HEK293T (cell line): ENCODE data around the gene COPZ1.

Experiments used
- CTCF ChIA-PET: fragments of 350-600 bp; formaldehyde crosslinking; extraction: SDS; loops from one replicate; lab custom pipeline; 2021; ENCODE audit warnings: antibody characterized with exemption, inconsistent platforms; lab: Yijun Ruan, JAX
- POLR2A ChIA-PET: fragments of 350-600 bp; formaldehyde crosslinking; extraction: SDS; loops from one replicate; lab custom pipeline; 2020; ENCODE audit warnings: antibody characterized with exemption, inconsistent platforms; lab: Yijun Ruan, JAX
- DNase-seq: peaks from one replicate; pipeline ENCODE4 v3.0.0; 2012; ENCODE audit warnings: mixed read lengths; ENCODE audit errors: extremely low spot score
- ARNT ChIP-seq: fragments of 450-650 bp; IDR thresholded peaks from 2 replicates; pipeline ENCODE4 v1.6.1; 2017; ENCODE audit warnings: mild to moderate bottlenecking
- BHLHE40 ChIP-seq: fragments of 450-650 bp; IDR thresholded peaks from 2 replicates; pipeline ENCODE4 v1.6.1; 2016; ENCODE audit warnings: mild to moderate bottlenecking, moderate library complexity, borderline replicate concordance
- CTBP1 ChIP-seq: fragments of 450-650 bp; IDR thresholded peaks from 2 replicates; pipeline ENCODE4 v1.6.1; 2016; ENCODE audit warnings: borderline replicate concordance
- ELF4 ChIP-seq: fragments of 450-650 bp; IDR thresholded peaks from 2 replicates; pipeline ENCODE4 v1.6.1; 2017; ENCODE audit warnings: antibody characterized with exemption
- FOXA1 ChIP-seq: fragments of 450-650 bp; IDR thresholded peaks from 2 replicates; pipeline ENCODE4 v1.6.1; 2016; ENCODE audit warnings: mild to moderate bottlenecking
- FOXK2 ChIP-seq: fragments of 450-650 bp; IDR thresholded peaks from 2 replicates; pipeline ENCODE4 v1.6.1; 2016; ENCODE audit warnings: mild to moderate bottlenecking
- FOXM1 ChIP-seq: fragments of 450-650 bp; IDR thresholded peaks from 2 replicates; pipeline ENCODE4 v1.6.1; 2017; ENCODE audit warnings: mild to moderate bottlenecking, borderline replicate concordance
- HDGF ChIP-seq: fragments of 450-650 bp; IDR thresholded peaks from 2 replicates; pipeline ENCODE4 v1.6.1; 2017; ENCODE audit warnings: antibody characterized with exemption, borderline replicate concordance
- L3MBTL2 ChIP-seq: fragments of 450-650 bp; conservative IDR thresholded peaks from 2 replicates; pipeline ENCODE4 v1.6.1; 2016; ENCODE audit warnings: mild to moderate bottlenecking
- LEF1 ChIP-seq: fragments of 450-650 bp; IDR thresholded peaks from 2 replicates; pipeline ENCODE4 v1.6.1; 2017; ENCODE audit warnings: mild to moderate bottlenecking, borderline replicate concordance
- NFRKB ChIP-seq: fragments of 450-650 bp; IDR thresholded peaks from 2 replicates; pipeline ENCODE4 v1.6.1; 2016; ENCODE audit warnings: mild to moderate bottlenecking, moderate library complexity
- PKNOX1 ChIP-seq: fragments of 450-650 bp; IDR thresholded peaks from 2 replicates; pipeline ENCODE4 v1.6.1; 2016
- SP1 ChIP-seq: fragments of 450-650 bp; IDR thresholded peaks from 2 replicates; pipeline ENCODE4 v1.6.1; 2017
- SUZ12 ChIP-seq: fragments of 450-650 bp; IDR thresholded peaks from 2 replicates; pipeline ENCODE4 v1.6.1; 2016; ENCODE audit warnings: mild to moderate bottlenecking
- TARDBP ChIP-seq: fragments of 450-650 bp; IDR thresholded peaks from 2 replicates; pipeline ENCODE4 v1.6.1; 2016
- ZNF384 ChIP-seq: fragments of 450-650 bp; IDR thresholded peaks from 2 replicates; pipeline ENCODE4 v1.6.1; 2016

Gene COPZ1

DNA sequence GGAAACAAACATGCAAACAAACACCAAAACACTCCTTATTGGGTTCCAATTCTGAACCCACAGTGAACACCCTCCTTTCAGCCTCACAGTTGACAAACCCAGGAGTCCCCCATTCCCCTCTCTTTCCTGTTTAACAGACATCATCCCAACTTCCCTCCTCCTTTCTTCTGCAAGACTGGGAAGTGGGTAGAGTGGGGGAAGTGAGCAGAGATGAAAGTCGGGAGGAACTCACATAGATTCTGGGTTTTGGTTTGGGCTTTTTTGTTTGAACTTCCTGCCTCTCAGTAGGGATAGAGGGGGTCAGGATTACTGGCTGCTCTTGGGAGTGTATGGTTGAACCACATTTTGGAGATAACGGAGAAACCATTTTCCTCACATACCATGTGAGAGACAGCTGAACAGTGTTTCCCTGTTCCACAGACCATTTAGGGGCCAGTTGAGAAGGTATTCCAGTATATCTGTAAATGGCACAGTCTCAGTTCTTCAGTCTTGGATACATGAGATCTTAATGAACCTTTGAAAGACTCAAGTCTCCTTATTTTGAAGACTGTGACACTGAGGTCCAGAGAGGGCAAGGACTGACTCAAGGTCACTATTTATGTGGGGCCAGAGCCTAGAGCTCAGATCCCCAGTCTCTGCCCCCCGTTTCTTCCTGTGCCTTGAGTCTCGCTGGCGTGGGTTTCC is 43.2 kb downstream of the COPZ1 start:
- no peak for DNase-seq
- ChIA-PET POLR2A (interaction anchor here (1.4 kb wide), 1 partner anchor 88 kb away, joined by 3 read pairs; the partner anchor contains the start of gene HNRNPA1), CTCF (interaction anchor here (0.6 to 1.5 kb wide), 10 partner anchors 9 to 77 kb away, joined by 3 to 16 read pairs (median 4); partner anchors contain the start of gene COPZ1)
- TF ChIP-seq NFRKB (no peak), ZNF384 (no peak), FOXK2 (no peak), L3MBTL2 (no peak), FOXA1 (no peak), FOXM1 (no peak), CTBP1 (no peak), SUZ12 (no peak), LEF1 (no peak), BHLHE40 (no peak), PKNOX1 (no peak), SP1 (no peak), ELF4 (no peak)

DNA sequence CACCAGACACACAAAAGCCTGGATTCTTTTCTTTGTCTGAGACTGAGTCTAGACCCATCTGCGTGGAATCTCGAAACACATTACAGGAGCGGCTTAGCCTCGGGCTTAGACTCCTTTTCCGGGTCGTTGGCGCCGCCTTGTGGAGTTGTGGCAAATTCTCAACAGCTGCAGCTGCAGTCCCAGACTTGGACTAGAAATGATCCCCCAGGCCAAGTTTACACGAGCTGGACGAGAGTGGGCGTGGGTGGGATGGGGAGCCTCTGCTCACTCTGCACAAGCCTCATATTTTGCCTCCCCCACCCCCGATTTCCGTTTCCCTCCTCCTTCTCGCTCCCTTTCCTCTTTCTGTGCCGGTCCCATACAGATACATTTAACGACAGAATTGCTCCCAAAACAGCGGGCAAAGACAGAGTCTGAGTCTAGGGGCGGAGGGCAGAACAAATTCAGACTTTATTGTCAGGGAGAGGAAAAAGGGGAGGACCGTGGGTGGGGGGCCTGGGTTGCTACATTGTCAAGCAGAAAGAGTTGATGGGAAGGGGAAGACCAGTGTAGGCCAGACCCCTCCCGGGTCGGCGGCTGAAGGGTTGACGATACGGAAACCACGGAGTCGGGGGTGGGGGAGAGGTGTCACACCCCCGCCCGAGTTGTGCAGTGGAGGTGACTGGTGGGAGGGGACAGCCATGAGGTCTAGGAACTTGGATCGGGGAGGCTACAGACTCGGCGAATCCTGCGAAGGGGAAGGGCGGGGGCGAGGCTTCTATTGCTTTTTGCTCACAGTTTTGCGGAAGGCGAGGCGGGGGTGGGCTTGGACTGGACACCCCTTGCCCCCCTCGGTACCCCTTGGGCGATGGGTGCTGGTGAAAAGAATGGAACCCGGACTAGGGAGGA is 44.0 kb downstream of the COPZ1 start:
- no peak for TF ChIP-seq L3MBTL2
- no peak for TF ChIP-seq FOXM1
- no peak for TF ChIP-seq ELF4
- no peak for TF ChIP-seq LEF1
- no peak for TF ChIP-seq SUZ12
- TF ChIP-seq FOXK2 = no peak
- TF ChIP-seq NFRKB = no peak
- TF ChIP-seq HDGF = no peak
- peak; percentile 76 for DNase-seq
- ChIA-PET CTCF (interaction anchor here (0.6 to 1.5 kb wide), 11 partner anchors 9 to 78 kb away, joined by 3 to 16 read pairs (median 4); partner anchors contain the start of gene COPZ1), POLR2A (interaction anchor here (1.4 kb wide), 1 partner anchor 89 kb away, joined by 3 read pairs; the partner anchor contains the start of gene HNRNPA1)

DNA sequence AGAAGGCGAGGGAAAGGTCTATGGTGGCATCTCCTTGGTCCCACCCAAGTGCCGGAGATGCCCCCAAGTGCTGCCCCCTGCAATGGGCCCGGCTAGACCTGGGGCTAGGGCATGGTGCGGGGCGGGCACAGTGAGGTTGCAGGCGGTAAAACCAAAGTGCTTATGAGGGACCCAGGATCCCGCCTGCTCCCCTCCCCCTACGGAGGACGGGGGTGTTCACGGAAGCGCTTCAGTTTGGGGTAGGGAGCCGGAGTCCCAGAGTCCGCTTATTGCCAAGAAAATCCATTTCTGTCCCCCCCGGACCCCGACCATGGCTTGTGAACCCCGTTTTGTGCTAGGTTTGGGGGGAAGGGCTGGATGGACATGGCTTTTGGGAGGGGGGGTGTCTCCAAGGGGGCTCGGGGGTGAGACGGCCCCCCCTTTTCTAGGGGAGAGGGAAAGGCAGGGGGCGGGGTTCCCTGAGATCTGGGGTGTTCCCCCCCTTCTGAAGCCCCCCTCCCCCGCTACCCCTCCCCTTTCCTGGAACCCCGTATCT is 44.7 kb downstream of the COPZ1 start:
- DNase-seq = no peak
- ChIA-PET POLR2A (interaction anchor here (0.6 to 1.0 kb wide), 2 partner anchors 10 to 30 kb away, joined by 3 to 4 read pairs; no protein-coding TSS in a partner anchor), CTCF (interaction anchor here (0.9 to 1.8 kb wide), 7 partner anchors 10 to 363 kb away, joined by 3 to 38 read pairs (median 4); no protein-coding TSS in a partner anchor)
- TF ChIP-seq ARNT = no peak
- no peak for TF ChIP-seq PKNOX1
- no peak for TF ChIP-seq LEF1
- TF ChIP-seq HDGF = no peak
- no peak for TF ChIP-seq NFRKB
- no peak for TF ChIP-seq BHLHE40
- no peak for TF ChIP-seq L3MBTL2
- TF ChIP-seq SUZ12 = no peak
- no peak for TF ChIP-seq FOXM1
- no peak for TF ChIP-seq ELF4
- TF ChIP-seq TARDBP = no peak

- no peak for TF ChIP-seq ARNT
- no peak for TF ChIP-seq FOXA1
- no peak for TF ChIP-seq LEF1
- TF ChIP-seq ELF4 = no peak
- no peak for TF ChIP-seq TARDBP
- no peak; the same call in 1 of the 2 replicates for TF ChIP-seq L3MBTL2
- TF ChIP-seq NFRKB = no peak
- TF ChIP-seq CTBP1 = no peak
- peak; percentile 85 for DNase-seq
- ChIA-PET CTCF (interaction anchor here (0.6 to 1.8 kb wide), 9 partner anchors 10 to 364 kb away, joined by 3 to 38 read pairs (median 4); partner anchors contain the start of genes CBX5, HNRNPA1 and ZNF385A), POLR2A (interaction anchor here (0.6 to 1.0 kb wide), 2 partner anchors 9 to 29 kb away, joined by 3 to 4 read pairs; no protein-coding TSS in a partner anchor)
Measured at GRCh38 chr12:54370171-54370730, 45.3 kb downstream of the COPZ1 start.

DNA sequence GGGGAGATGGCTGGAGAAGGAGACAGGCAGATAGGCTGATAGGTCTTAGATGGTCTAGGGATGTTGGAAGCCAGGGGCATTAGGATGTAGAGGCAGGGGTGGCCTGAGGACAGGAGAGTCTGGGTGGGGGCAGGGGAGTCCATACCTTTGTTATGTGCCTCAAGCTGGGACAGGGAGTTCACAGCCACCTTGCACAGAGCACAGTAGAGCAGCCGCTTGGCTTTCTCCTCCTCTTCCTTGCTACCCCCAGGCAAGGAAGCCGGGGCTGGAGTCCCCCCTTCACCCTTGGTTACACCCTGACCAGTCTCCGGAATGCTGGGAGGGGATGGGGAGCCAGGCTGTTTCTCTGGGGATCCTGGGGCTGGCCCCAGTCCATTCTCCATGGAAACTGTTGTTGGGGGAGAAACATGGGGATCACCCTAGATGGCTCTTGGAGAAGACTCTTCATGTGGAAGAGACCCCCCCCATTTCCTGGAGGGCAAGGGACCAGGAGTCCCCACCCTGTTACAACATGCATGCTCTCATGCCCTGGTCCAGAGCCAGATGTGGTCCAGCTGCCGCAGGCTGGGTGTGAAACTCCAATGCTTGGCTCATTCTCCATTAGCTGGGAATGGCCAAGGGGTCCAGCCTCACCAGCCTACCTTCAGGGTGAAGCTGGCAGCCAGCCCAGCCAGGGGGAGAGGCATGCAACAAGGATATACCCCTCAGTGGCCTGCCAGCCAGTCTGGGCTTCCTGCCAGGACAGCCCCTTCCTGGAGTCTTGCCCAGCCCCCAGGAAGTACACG is 46.6 kb downstream of the COPZ1 start:
- CTCF ChIA-PET = interaction anchor here (0.8 to 1.8 kb wide), 6 partner anchors 8 to 155 kb away, joined by 3 to 38 read pairs (median 4); partner anchors contain the start of gene ZNF385A
- POLR2A ChIA-PET = interaction anchor here (0.9 kb wide), 1 partner anchor 91 kb away, joined by 3 read pairs; the partner anchor contains the start of gene HNRNPA1
- DNase-seq = no peak
- no peak for TF ChIP-seq SP1
- no peak for TF ChIP-seq FOXA1
- no peak for TF ChIP-seq BHLHE40
- no peak for TF ChIP-seq PKNOX1
- TF ChIP-seq SUZ12 = no peak
- no peak for TF ChIP-seq L3MBTL2
- TF ChIP-seq TARDBP = no peak
- no peak for TF ChIP-seq CTBP1
- no peak for TF ChIP-seq ARNT
- no peak for TF ChIP-seq FOXM1
- no peak for TF ChIP-seq FOXK2
- no peak for TF ChIP-seq HDGF
- no peak for TF ChIP-seq LEF1
- no peak for TF ChIP-seq NFRKB
- TF ChIP-seq ELF4 = no peak
- no peak for TF ChIP-seq ZNF384
